ENCODE results near the gene SREK1.

Gene SREK1

DNA sequence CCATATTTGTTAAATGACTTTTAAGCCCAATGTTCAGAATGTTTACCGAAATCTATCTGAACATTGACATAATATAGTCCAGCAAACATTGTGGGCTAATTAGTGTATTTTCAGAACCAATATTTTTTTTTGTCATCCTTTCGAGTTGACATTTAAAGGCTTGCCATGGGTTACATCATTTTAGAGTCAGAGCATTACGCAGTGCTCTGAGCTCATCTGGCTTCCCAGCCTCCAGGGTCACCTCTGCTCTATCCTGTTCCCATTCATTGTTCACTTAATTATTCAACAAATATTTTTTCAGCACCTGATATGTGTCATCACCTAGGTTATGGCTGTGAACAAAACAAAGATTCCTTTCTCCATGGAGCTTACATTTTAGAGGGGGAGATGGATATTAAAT lies 80.2 kb downstream of the SREK1 start:
- no peak for DNase-seq

DNA sequence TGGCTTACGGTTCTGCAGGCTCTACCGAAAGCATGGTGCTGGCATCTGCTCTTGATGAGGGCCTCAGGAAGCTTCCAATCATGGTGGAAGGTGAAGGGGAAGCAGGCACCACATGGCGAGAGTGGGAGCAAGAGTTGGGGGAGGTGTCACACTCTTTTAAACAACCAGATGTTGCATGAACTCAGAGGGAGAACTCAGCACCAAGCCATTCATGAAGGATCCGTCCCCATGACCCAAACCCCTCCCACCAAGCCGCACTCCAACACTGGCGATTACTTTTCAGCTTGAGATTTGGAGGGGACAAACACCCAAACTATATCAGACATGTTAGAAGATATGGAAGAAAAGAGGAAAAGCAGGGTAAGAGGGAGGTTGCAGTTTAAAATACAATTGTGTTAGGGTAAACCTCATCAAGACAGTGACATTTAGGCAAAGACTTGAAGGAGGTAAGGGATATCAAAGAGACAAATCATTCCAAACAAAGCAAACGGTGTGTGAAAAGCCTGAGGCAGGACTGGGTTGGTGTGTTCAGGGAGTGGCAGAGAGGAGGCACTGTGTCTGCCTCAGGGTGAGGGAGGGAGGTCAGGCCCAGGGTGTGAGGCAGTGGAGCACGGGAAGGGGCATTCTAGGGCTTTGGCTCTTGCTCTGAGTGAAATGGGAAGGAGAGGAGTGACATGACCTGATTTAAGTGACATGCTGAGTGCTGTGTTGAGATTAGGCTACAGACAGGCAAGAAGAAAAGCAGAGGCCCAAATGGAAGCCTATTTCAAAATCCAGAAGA lies 80.9 kb downstream of the SREK1 start:
- no peak for DNase-seq

DNA sequence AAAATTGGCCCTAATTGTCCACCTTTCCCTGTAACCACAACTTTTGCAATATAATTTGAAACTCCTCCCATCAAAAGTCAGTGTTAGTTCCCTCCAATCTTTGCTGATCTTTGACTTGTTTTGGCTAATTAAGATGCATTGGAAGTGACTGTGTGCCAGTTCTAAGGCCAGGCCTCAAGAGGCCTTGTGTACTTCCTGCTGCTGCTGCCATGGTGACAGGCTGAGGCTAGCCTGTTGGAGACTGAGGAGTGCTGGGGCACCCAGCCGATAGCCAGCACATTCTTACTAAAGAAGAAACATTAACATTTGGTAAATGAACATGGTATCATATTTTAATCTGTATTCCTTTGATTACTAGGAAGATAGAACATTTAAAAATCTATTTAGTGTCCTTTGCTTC lies 86.5 kb downstream of the SREK1 start:
- no peak for DNase-seq

DNA sequence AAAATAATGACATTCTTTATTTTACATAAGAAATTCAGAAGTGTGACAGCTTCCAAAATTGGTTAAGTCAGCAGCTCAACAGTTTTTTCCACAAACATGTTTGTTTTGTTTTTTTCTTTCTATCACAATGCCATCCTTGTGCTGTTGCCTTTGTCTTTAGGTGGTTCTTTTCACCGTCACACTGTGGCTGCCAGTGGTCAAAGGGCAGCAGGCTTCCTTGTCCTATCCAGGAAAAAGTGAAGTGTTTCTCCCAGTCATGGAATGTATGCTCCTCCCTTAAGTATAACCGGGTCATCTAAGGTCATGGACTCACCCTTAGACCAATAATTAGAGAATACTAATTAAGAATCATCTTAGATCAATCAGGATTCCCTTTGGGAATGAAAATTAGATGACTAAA lies 87.4 kb downstream of the SREK1 start:
- DNase-seq: no peak

DNA sequence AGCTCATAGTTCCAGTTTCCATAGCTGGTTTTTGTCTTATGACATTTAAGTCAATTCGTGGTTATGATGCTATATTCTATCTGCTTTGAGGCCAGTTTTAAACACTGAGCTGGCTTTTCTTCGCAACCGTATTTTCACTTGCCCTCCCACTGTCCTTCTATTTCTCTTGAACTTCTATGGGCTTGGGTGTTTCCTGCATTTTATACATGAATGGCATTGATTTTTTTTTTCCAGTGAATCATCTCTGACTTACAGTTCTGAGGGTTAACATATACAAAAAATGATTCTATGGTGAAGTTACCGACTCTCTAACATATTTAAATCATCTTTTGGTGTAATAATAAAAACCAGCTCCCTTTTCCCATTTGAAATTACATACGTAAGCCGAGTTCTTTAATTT lies 88.2 kb downstream of the SREK1 start:
- no peak for DNase-seq

DNA sequence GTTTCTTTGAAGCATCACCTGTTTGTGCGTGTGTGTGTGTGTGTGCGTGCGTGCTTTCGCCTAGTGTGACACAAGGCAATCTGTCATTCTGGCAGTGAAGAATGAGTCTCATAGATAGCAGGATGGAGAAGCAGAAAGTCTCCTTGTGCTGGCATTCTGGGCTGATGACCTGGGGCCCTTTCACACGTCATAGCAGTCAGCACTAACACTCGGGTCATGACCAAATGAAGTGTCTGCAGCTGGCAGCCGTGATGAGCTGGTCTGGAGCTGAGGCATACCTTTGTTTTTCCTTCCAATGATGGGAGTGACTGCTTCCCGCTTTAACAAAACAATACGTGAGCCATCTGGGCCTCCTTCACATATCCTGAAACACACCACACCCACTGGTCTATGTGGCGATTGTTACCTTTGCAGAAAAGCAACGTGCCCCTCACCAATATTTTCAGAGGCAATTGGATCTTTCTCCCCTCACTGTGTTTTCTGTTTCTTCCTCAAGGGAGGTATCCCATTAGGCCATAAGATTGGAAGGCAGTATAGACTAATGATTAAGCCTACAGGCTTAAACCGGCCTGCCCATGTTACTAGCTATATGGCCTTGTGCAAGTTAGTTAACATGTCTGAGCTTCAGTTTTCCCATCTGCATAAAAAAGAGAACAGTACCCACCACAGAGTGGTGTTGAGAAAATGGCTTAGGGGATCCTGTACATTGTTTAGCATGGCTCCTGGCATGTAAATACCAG lies 88.8 kb downstream of the SREK1 start:
- DNase-seq: peak; percentile 34

All from NCI-H2227 treated with DMSO at 0.1 percent for 48 hours (cell line).